Stimulated activated CD4-positive, alpha-beta T cell treated with anti-CD3 and anti-CD28 coated beads, TNF-alpha, amount 100 ng/mL, for 24 hours (primary cell): ENCODE results near the gene FDPS.
"Not testable (repeated sequence)": the region's sequence is repeated elsewhere in the genome, so short reads cannot be mapped to it uniquely, and the experiment has no call there.

Experiments
- DNase-seq, 3 experiments: peaks; one replicate each; pipeline ENCODE4 v3.0.0-alpha.2; 2020; ENCODE audit warnings: low read depth in 3 of 3

The FDPS gene

GRCh38 chr1:155320252-155320651 lies 11.6 kb downstream of the FDPS start:
- DNase-seq, result no peak

GRCh38 chr1:155320661-155321617 lies 12.3 kb downstream of the FDPS start, which contains the start of gene RUSC1:
Gene RUSC1, plus strand, starts transcription at chr1:155320894. Its CDS starts 880 bp downstream, at chr1:155321774.
- DNase-seq, result peak in 2 of 3 experiments; percentile 63 to 79

- no peak for DNase-seq
Measured at GRCh38 chr1:155321639-155322503, 13.2 kb downstream of the FDPS start.

GRCh38 chr1:155322571-155322952 lies 13.9 kb downstream of the FDPS start:
- no peak for DNase-seq

- DNase-seq, result peak; percentile 77 to 87 (median 82)
Measured at GRCh38 chr1:155322953-155323728, 14.5 kb downstream of the FDPS start.

- peak; percentile 59 to 86 (median 67) for DNase-seq
Measured at GRCh38 chr1:155323729-155324036, 15.0 kb downstream of the FDPS start.

GRCh38 chr1:155324037-155324716 lies 15.5 kb downstream of the FDPS start:
- peak; percentile 80 to 95 (median 81) for DNase-seq

GRCh38 chr1:155324717-155325602 lies 16.3 kb downstream of the FDPS start:
- DNase-seq, result no peak

GRCh38 chr1:155325603-155325893 lies 16.9 kb downstream of the FDPS start:
- DNase-seq, result no peak

- no peak for DNase-seq
Measured at GRCh38 chr1:155326020-155326526, 17.4 kb downstream of the FDPS start.

GRCh38 chr1:155326631-155327037 lies 18.0 kb downstream of the FDPS start:
- no peak for DNase-seq

- no peak for DNase-seq
Measured at GRCh38 chr1:155327981-155328380, 19.3 kb downstream of the FDPS start.

GRCh38 chr1:155328856-155329255 lies 20.2 kb downstream of the FDPS start:
- not testable (repeated sequence) for DNase-seq

- no peak for DNase-seq
Measured at GRCh38 chr1:155329980-155330598, 21.4 kb downstream of the FDPS start.

- no peak for DNase-seq
Measured at GRCh38 chr1:155334962-155335361, 26.3 kb downstream of the FDPS start.

GRCh38 chr1:155339515-155340097 lies 30.9 kb downstream of the FDPS start:
- no peak for DNase-seq

GRCh38 chr1:155342842-155343241 lies 34.2 kb downstream of the FDPS start:
- DNase-seq, result no peak

GRCh38 chr1:155352631-155353030 lies 44.0 kb downstream of the FDPS start:
- no peak for DNase-seq

- DNase-seq, result no peak
Measured at GRCh38 chr1:155360051-155360450, 51.4 kb downstream of the FDPS start.
